ENCODE results near the gene NEBL.
"Not testable (repeated sequence)": the region's sequence is repeated elsewhere in the genome, so short reads cannot be mapped to it uniquely, and the experiment has no call there.

NEBL gene, protein sequence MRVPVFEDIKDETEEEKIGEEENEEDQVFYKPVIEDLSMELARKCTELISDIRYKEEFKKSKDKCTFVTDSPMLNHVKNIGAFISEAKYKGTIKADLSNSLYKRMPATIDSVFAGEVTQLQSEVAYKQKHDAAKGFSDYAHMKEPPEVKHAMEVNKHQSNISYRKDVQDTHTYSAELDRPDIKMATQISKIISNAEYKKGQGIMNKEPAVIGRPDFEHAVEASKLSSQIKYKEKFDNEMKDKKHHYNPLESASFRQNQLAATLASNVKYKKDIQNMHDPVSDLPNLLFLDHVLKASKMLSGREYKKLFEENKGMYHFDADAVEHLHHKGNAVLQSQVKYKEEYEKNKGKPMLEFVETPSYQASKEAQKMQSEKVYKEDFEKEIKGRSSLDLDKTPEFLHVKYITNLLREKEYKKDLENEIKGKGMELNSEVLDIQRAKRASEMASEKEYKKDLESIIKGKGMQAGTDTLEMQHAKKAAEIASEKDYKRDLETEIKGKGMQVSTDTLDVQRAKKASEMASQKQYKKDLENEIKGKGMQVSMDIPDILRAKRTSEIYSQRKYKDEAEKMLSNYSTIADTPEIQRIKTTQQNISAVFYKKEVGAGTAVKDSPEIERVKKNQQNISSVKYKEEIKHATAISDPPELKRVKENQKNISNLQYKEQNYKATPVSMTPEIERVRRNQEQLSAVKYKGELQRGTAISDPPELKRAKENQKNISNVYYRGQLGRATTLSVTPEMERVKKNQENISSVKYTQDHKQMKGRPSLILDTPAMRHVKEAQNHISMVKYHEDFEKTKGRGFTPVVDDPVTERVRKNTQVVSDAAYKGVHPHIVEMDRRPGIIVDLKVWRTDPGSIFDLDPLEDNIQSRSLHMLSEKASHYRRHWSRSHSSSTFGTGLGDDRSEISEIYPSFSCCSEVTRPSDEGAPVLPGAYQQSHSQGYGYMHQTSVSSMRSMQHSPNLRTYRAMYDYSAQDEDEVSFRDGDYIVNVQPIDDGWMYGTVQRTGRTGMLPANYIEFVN

DNA sequence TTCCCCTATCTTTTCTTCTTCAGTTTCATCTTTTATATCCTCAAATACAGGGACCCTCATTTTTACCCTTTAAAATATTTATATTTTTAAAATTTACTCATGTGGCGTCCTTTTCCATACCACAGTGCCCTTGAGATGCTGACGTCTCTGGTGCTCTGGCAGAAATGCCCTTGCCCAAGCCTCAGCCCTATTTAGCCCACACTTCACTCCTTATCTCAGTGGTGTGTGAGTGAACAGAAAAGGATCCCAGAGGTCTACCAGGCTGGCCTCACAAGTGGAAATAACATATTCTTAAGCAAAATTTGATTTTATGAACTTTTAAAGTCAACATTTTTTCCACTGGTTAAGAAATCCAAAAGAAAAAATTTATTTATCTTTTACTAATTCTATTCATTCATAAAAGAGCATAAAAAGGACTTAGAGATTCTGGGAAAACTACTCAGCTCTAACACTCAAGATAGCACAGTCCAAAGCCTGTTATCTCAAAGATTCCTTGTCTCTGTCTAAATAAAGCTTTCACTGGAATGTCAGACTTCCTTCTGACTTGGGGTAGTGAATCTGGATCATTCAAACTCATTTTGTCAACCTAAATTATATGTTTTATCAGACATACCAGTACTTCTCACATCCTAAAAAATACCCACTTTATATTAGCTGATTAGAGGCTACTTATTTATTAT lies at the start of gene NEBL:
NEBL (minus strand) TSS at position 166 of the 680 bp plus-strand sequence; CDS start at position 60, 106 bp downstream.
- H3K27ac ChIP-seq: no peak within 1 kb of the TSS
- no peak within 1 kb of the TSS for H3K4me3 ChIP-seq (ENCODE audit: low read depth, low read length)
- no peaks in the 10 kb centered on the region for H3K27me3 ChIP-seq (replicated peaks)
- in situ Hi-C loops (cut with HindIII; ENCODE audit: low pct_ligation_motif_present, low sequenced_read_pairs): no loop called here
- no peaks in the 10 kb centered on the region for H3K36me3 ChIP-seq (replicated peaks)
- DNase-seq: no peak
- TF ChIP-seq, protein P1, sequence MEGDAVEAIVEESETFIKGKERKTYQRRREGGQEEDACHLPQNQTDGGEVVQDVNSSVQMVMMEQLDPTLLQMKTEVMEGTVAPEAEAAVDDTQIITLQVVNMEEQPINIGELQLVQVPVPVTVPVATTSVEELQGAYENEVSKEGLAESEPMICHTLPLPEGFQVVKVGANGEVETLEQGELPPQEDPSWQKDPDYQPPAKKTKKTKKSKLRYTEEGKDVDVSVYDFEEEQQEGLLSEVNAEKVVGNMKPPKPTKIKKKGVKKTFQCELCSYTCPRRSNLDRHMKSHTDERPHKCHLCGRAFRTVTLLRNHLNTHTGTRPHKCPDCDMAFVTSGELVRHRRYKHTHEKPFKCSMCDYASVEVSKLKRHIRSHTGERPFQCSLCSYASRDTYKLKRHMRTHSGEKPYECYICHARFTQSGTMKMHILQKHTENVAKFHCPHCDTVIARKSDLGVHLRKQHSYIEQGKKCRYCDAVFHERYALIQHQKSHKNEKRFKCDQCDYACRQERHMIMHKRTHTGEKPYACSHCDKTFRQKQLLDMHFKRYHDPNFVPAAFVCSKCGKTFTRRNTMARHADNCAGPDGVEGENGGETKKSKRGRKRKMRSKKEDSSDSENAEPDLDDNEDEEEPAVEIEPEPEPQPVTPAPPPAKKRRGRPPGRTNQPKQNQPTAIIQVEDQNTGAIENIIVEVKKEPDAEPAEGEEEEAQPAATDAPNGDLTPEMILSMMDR (IDR thresholded peaks at IDR 0.05; ENCODE audit: low read depth, low read length, missing control alignments): no peak

DNA sequence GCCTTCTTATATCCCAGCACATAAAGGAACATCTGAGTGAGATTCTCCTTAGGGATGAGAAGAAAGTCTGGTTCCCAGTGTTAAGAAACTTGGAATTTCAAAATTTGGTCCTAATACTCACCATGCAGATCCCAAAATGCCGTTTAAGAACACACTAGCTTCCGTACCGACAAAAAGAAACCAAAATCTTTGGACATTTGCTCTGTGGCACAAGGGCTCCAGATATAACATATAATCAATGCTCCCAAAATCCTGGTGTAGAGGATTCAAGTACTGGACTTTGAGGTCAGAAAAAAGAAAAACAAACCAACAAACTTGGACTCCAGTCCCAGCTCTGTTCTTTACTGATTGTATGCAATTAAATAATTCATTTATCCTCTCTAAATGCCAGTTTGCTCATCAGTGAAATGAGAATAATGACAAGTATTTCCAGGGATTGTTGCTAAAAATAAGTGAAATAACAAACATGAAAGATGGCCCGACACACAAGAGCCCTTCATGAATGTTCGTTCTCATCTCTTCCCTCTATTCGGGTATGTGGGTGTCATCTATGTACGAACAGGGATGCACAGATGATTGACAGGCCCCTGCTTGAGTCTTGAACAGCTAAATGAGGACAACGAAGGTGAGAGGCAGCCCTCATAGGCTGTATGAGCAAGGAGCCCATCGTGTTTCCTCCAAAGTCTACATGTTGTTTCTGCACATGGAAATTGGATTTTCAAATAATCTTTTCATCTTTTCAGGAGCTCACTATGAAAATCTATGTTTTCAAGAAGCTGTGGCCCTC lies 48.6 kb upstream of the NEBL start:
- no peak for DNase-seq
- in situ Hi-C loops (cut with HindIII; ENCODE audit: low pct_ligation_motif_present, low sequenced_read_pairs): no loop called here
- Histone ChIP-seq H3K36me3 (replicated peaks) (no peaks in the 10 kb centered on the region), H3K4me3 (ENCODE audit: low read depth, low read length) (no peak overlapping the region), H3K27ac (no peak overlapping the region), H3K27me3 (replicated peaks) (no peaks in the 10 kb centered on the region)
- TF ChIP-seq, protein P1 (IDR thresholded peaks at IDR 0.05; ENCODE audit: low read depth, low read length, missing control alignments): no peak

DNA sequence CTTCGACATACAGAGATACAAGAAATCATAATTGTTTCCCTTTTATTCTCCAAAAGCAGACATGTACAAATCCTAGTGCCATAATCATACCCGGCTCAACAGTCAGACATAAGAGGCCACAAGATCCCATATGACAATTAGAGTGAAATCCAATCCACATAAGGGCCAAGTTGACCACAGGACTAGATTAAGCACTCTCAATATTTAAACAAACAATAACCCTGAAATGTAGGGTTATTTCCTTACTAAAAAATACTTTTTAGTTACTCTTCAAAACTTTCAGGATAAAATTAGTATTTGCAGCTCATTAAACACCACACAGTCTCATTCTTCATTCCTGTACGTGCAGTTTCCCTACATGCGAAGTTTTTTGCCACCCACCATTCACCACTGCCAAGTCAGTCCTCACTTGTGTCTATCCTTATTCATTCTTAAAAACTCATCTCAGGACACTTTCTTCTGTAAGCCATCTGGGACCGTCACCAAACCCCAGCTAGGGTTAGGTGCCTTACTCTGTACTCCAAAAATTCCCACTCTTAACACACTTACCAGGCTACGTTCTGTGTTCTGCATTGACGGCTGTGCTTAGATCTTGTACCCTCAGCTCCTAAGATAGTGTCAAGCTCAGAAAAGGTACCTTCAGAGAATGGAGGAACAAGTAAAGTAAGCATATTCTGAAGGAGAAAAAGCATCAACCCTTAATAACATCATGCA lies 47.8 kb upstream of the NEBL start:
- H3K36me3 ChIP-seq (replicated peaks): no peaks in the 10 kb centered on the region
- no peak for DNase-seq
- H3K27me3 ChIP-seq (replicated peaks): no peaks in the 10 kb centered on the region
- no peak overlapping the region for H3K4me3 ChIP-seq (ENCODE audit: low read depth, low read length)
- TF ChIP-seq, protein P1 (IDR thresholded peaks at IDR 0.05; ENCODE audit: low read depth, low read length, missing control alignments): no peak
- in situ Hi-C loops (cut with HindIII; ENCODE audit: low pct_ligation_motif_present, low sequenced_read_pairs): no loop called here
- no peak overlapping the region for H3K27ac ChIP-seq

DNA sequence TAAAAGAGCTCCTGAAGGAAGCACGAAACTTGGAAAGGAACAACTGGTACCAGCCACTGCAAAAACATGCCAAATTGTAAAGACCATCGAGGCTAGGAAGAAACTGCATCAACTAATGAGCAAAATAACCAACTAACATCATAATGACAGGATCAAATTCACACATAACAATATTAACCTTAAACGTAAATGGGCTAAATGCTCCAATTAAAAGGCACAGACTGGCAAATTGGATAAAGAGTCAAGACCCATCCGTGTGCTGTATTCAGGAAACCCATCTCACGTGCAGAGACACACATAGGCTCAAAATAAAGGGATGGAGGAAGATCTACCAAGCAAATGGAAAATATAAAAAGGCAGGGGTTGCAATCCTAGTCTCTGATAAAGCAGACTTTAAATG lies 42.3 kb upstream of the NEBL start:
- in situ Hi-C loops (cut with HindIII; ENCODE audit: low pct_ligation_motif_present, low sequenced_read_pairs); DNase-seq; H3K27ac ChIP-seq; H3K36me3 ChIP-seq (replicated peaks); H3K27me3 ChIP-seq (replicated peaks); H3K4me3 ChIP-seq (ENCODE audit: low read depth, low read length): not testable (repeated sequence)

DNA sequence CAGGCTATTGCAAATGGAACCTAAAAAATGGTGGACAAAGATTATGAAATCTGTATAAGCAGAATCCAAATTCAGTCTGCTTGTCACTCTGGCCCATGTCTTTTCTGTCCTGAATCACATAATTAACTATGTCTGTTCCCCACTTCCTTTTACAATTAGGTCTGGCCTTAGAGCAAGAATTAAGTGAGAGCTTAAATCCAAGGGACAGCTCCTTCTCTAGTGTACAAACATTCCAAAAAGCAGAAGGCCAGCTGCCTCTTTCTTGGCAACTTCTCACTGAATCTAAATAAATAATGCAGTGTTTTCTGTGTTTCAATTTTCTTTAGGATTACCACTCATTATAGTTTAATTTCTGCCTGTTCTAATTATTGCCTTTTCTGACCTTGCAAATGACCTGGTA lies 39.3 kb upstream of the NEBL start:
- Histone ChIP-seq H3K4me3 (ENCODE audit: low read depth, low read length) (no peak overlapping the region), H3K36me3 (replicated peaks) (no peaks in the 10 kb centered on the region), H3K27ac (no peak overlapping the region), H3K27me3 (replicated peaks) (no peaks in the 10 kb centered on the region)
- in situ Hi-C loops (cut with HindIII; ENCODE audit: low pct_ligation_motif_present, low sequenced_read_pairs): no loop called here
- DNase-seq: no peak
- TF ChIP-seq, protein P1 (IDR thresholded peaks at IDR 0.05; ENCODE audit: low read depth, low read length, missing control alignments): no peak

Data from brain microvascular endothelial cell (primary cell).